ACC112 (cell line): ENCODE data around the gene COL1A2.

Experiments
- H2AFZ ChIP-seq: fragments of 200-600 bp; sonication (generic); one replicate; pipeline ENCODE4 v1.6.0; 2017; ENCODE audit warnings: antibody characterized with exemption, low read length; ENCODE audit not compliant: unreplicated experiment
- H3K27ac ChIP-seq: fragments of 200-600 bp; sonication (generic); 2 replicates; pipeline ENCODE4 v1.5.1; 2014; ENCODE audit warnings: low read depth, mild to moderate bottlenecking, antibody characterized with exemption, low read length, moderate library complexity
- H3K27me3 ChIP-seq: fragments of 200-600 bp; sonication (generic); 2 replicates; pipeline ENCODE4 v1.6.1; 2014; ENCODE audit warnings: mild to moderate bottlenecking, antibody characterized with exemption, low read length, moderate library complexity, mixed read lengths; ENCODE audit not compliant: insufficient read depth
- H3K36me3 ChIP-seq: fragments of 200-600 bp; sonication (generic); 2 replicates; pipeline ENCODE4 v1.6.1; 2016; ENCODE audit warnings: mild to moderate bottlenecking, antibody characterized with exemption, low read length, moderate library complexity, mixed read lengths; ENCODE audit not compliant: insufficient read depth
- H3K4me1 ChIP-seq: fragments of 200-600 bp; sonication (generic); one replicate; pipeline ENCODE4 v1.6.1; 2016; ENCODE audit warnings: low read length, mixed read lengths; ENCODE audit not compliant: insufficient read depth, unreplicated experiment, control insufficient read depth
- H3K4me3 ChIP-seq: fragments of 200-600 bp; sonication (generic); 2 replicates; pipeline ENCODE4 v1.5.1; 2014; ENCODE audit warnings: mild to moderate bottlenecking, low read depth, low read length
- H3K79me2 ChIP-seq: fragments of 200-600 bp; sonication (generic); one replicate; pipeline ENCODE4 v1.6.0; 2016; ENCODE audit warnings: low read length; ENCODE audit not compliant: control insufficient read depth, unreplicated experiment, insufficient read depth

Gene COL1A2

GRCh38 chr7:94406696-94407095, 12.0 kb downstream of the COL1A2 start:
- Histone ChIP-seq H3K27me3 (no peaks in the 10 kb centered on the region), H3K4me1 (peaks cover 93% of the 10 kb centered on the region), H2AFZ (no peak overlapping the region), H3K36me3 (peaks cover 94% of the 10 kb centered on the region), H3K27ac (peak overlapping the region; percentile 93), H3K4me3 (no peak overlapping the region; the same call in 1 of the 2 replicates), H3K79me2 (peaks cover 74% of the 10 kb centered on the region)

- Histone ChIP-seq H3K4me1 (peaks cover 95% of the 10 kb centered on the region), H3K36me3 (peaks cover 87% of the 10 kb centered on the region), H3K79me2 (peaks cover 55% of the 10 kb centered on the region), H3K27ac (peak overlapping the region; percentile 93), H3K4me3 (peak overlapping the region; percentile 15; the same call in 1 of the 2 replicates), H2AFZ (no peak overlapping the region), H3K27me3 (no peaks in the 10 kb centered on the region)
Observed at GRCh38 chr7:94409200-94409948, 14.7 kb downstream of the COL1A2 start.

- Histone ChIP-seq H3K36me3 (peaks cover 87% of the 10 kb centered on the region), H3K27me3 (no peaks in the 10 kb centered on the region), H3K4me3 (no peak overlapping the region), H3K79me2 (peaks cover 46% of the 10 kb centered on the region), H2AFZ (no peak overlapping the region), H3K4me1 (peaks cover 92% of the 10 kb centered on the region), H3K27ac (peak overlapping the region; percentile 93)
Observed at GRCh38 chr7:94410413-94411187, 15.9 kb downstream of the COL1A2 start.

GRCh38 chr7:94411188-94411466, 16.4 kb downstream of the COL1A2 start:
- Histone ChIP-seq H3K36me3 (peaks cover 86% of the 10 kb centered on the region), H3K79me2 (peaks cover 44% of the 10 kb centered on the region), H3K4me1 (peaks cover 90% of the 10 kb centered on the region), H3K27ac (peak overlapping the region; percentile 93), H3K27me3 (no peaks in the 10 kb centered on the region), H3K4me3 (no peak overlapping the region), H2AFZ (no peak overlapping the region)

- Histone ChIP-seq H2AFZ (no peak overlapping the region), H3K4me1 (peaks cover 92% of the 10 kb centered on the region)
Observed at GRCh38 chr7:94412762-94413322, 18.1 kb downstream of the COL1A2 start.

GRCh38 chr7:94414481-94414880, 19.8 kb downstream of the COL1A2 start:
- H3K79me2 ChIP-seq, result peaks cover 43% of the 10 kb centered on the region
- H3K27me3 ChIP-seq, result no peaks in the 10 kb centered on the region
- peaks cover 87% of the 10 kb centered on the region for H3K36me3 ChIP-seq
- H3K27ac ChIP-seq, result peak overlapping the region; percentile 93
- H3K4me3 ChIP-seq, result 0 out of 2 replicates have a peak overlapping the region, but pooled peaks have one; percentile 38
- H2AFZ ChIP-seq, result no peak overlapping the region
- peaks cover 89% of the 10 kb centered on the region for H3K4me1 ChIP-seq

More at GRCh38 chr7:94412762-94413322, 18.1 kb downstream of the COL1A2 start:
- Histone ChIP-seq H3K79me2 (peaks cover 47% of the 10 kb centered on the region), H3K27ac (peak overlapping the region; percentile 93), H3K36me3 (peaks cover 88% of the 10 kb centered on the region), H3K4me3 (peak overlapping the region; percentile 28), H3K27me3 (no peaks in the 10 kb centered on the region)

GRCh38 chr7:94414980-94415379, 20.3 kb downstream of the COL1A2 start:
- Histone ChIP-seq H3K36me3 (peaks cover 87% of the 10 kb centered on the region), H3K27ac (peak overlapping the region; percentile 93), H3K4me3 (no peak overlapping the region), H3K4me1 (peaks cover 89% of the 10 kb centered on the region), H3K79me2 (peaks cover 45% of the 10 kb centered on the region), H3K27me3 (no peaks in the 10 kb centered on the region), H2AFZ (no peak overlapping the region)

GRCh38 chr7:94417306-94417705, 22.6 kb downstream of the COL1A2 start:
- Histone ChIP-seq H3K27ac (peak overlapping the region; percentile 93), H3K27me3 (no peaks in the 10 kb centered on the region), H2AFZ (no peak overlapping the region), H3K79me2 (peaks cover 56% of the 10 kb centered on the region), H3K4me1 (peaks cover 90% of the 10 kb centered on the region), H3K36me3 (peaks cover 91% of the 10 kb centered on the region), H3K4me3 (no peak overlapping the region)

- H3K79me2 ChIP-seq, result peaks cover 51% of the 10 kb centered on the region
- H3K4me1 ChIP-seq, result peaks cover 90% of the 10 kb centered on the region
- H3K27me3 ChIP-seq, result no peaks in the 10 kb centered on the region
- peaks cover 92% of the 10 kb centered on the region for H3K36me3 ChIP-seq
- peak overlapping the region; percentile 93 for H3K27ac ChIP-seq
- H2AFZ ChIP-seq, result no peak overlapping the region
- no peak overlapping the region for H3K4me3 ChIP-seq
Observed at GRCh38 chr7:94417901-94418300, 23.2 kb downstream of the COL1A2 start.

GRCh38 chr7:94418851-94419250, 24.2 kb downstream of the COL1A2 start:
- H3K4me1 ChIP-seq, result peaks cover 90% of the 10 kb centered on the region
- peaks cover 51% of the 10 kb centered on the region for H3K79me2 ChIP-seq
- H2AFZ ChIP-seq, result no peak overlapping the region
- H3K27ac ChIP-seq, result peak overlapping the region; percentile 93
- H3K27me3 ChIP-seq, result no peaks in the 10 kb centered on the region
- no peak overlapping the region for H3K4me3 ChIP-seq
- peaks cover 92% of the 10 kb centered on the region for H3K36me3 ChIP-seq
